HL-60 (cell line): ENCODE data around the gene GSTA5.

Source experiments
- POLR2AphosphoS5 ChIP-seq: IDR thresholded peaks from 2 replicates; pipeline ENCODE4 v1.6.1; 2012; ENCODE audit warnings: low read depth
- REST ChIP-seq: IDR thresholded peaks from 2 replicates; pipeline ENCODE4 v1.6.1; 2012; ENCODE audit warnings: low read depth; ENCODE audit not compliant: insufficient replicate concordance
- TF ChIP-seq, protein P1 (sequence below): IDR thresholded peaks from one replicate; pipeline ENCODE4 v1.5.1; 2011; ENCODE audit warnings: low read length, control low read depth, inconsistent platforms; ENCODE audit not compliant: insufficient read depth

DNA sequence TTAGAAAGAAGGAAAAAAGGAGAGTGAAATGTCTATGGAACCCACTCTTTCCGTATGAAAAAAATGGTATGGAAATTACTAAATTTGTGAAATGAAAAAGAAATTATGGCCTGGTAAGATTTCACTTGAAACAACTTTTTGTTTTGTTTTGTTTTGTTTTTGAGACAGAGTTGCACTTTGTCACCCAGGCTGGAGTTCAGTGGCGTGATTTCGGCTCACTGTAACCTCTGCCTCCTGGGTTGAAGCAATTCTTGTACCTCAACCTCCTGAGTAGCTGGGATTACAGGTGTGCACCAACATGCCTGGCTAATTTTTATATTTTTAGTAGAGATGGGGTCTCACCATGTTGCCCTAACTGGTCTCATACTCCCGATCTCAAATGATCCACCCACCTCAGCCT, 17.8 kb upstream of the GSTA5 start:
- TF ChIP-seq POLR2AphosphoS5 (no peak), REST (no peak)
- TF ChIP-seq, protein P1, sequence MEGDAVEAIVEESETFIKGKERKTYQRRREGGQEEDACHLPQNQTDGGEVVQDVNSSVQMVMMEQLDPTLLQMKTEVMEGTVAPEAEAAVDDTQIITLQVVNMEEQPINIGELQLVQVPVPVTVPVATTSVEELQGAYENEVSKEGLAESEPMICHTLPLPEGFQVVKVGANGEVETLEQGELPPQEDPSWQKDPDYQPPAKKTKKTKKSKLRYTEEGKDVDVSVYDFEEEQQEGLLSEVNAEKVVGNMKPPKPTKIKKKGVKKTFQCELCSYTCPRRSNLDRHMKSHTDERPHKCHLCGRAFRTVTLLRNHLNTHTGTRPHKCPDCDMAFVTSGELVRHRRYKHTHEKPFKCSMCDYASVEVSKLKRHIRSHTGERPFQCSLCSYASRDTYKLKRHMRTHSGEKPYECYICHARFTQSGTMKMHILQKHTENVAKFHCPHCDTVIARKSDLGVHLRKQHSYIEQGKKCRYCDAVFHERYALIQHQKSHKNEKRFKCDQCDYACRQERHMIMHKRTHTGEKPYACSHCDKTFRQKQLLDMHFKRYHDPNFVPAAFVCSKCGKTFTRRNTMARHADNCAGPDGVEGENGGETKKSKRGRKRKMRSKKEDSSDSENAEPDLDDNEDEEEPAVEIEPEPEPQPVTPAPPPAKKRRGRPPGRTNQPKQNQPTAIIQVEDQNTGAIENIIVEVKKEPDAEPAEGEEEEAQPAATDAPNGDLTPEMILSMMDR, result no peak
